ENCODE measurements around the gene SLC35E3.
"Not testable (repeated sequence)": the region's sequence is repeated elsewhere in the genome, so short reads cannot be mapped to it uniquely, and the experiment has no call there.

The SLC35E3 gene

DNA sequence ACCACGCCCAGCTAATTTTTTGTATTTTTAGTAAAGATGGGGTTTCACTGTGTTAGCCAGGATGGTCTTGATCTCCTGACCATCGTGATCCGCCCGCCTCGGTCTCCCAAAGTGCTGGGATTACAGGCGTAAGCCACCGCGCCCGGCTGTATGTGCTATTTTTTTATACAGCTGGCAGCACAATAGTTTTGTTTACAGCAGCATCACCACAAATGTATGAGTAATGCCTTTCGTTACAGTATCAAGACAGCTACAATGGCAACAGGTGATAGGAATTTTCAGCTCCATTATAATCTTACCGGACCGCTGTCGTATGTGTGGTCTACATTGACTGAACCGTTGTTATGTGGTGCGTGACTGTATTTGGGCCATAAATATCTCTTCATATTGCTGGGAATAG is 50.4 kb downstream of the SLC35E3 start:
- no peak for DNase-seq

DNA sequence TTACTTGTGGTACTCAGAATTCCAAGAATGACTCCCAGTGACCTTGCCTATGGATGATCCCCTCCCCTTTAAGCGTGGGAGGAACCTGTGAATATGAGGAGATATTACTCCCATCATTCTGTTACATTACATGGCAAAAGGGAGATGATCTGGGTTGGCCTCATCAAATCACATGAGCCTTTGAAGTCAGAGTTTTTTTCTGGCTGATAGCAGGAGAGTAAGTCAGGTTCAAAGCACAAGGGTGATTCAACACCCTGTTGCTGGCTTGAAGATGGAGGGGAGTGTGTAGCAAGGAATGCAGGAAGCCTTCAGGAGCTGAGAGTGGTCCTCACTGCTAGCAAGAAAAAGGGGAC is 52.9 kb downstream of the SLC35E3 start:
- DNase-seq, result no peak

DNA sequence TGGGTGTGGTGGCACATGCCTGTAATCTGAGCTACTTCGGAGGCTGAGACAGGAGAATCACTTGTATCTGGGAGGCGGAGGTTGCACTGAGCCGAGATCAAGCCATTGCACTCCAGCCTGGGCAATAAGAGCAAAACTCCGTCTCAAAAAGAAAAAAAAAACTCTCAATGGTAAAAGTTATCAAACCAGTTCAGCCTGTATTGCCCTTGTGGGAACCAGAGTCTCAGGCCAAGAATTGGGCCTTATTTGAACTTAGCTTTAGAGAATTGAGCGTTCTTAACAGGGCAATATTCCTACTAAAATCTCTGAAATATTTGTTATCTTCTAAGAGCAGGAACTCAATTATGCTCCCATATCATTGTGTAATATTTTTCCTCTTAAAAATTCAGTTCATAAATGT is 54.3 kb downstream of the SLC35E3 start:
- no peak for DNase-seq

DNA sequence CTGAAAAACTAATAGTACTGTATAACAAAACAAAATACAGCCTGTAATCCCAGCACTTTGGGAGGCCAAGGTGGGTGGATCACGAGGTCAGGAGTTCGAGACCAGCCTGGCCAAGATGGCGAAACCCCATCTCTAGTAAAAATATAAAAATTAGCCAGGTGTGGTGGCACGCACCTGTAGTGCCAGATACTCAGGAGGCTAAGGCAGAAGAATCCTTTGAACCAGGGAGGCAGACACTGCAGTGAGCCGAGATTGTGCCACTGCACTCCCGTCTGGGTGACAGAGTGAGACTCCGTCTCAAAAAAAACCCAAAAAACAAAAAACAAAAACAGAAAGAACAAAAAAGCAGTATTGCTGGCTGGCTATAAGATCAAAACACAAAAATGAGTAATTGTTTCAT is 55.1 kb downstream of the SLC35E3 start:
- not testable (repeated sequence) for DNase-seq

DNA sequence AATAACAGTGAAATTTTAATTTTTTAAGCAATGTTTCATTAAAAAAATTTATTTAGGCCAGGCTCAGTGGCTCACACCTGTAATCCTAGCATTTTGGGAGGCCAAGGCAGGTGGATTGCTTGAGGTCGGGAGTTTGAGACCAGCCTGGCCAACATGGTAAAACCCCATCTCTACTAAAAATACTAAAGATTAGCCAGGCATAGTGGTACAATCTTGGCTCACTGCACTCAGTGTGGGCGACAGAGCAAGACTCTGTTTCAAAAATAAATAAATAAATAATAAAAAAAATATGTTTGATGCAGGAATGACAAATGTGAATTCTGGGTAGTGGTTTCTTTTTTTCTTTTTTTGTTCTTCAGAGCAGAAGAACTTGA is 56.4 kb downstream of the SLC35E3 start:
- not testable (repeated sequence) for DNase-seq

DNA sequence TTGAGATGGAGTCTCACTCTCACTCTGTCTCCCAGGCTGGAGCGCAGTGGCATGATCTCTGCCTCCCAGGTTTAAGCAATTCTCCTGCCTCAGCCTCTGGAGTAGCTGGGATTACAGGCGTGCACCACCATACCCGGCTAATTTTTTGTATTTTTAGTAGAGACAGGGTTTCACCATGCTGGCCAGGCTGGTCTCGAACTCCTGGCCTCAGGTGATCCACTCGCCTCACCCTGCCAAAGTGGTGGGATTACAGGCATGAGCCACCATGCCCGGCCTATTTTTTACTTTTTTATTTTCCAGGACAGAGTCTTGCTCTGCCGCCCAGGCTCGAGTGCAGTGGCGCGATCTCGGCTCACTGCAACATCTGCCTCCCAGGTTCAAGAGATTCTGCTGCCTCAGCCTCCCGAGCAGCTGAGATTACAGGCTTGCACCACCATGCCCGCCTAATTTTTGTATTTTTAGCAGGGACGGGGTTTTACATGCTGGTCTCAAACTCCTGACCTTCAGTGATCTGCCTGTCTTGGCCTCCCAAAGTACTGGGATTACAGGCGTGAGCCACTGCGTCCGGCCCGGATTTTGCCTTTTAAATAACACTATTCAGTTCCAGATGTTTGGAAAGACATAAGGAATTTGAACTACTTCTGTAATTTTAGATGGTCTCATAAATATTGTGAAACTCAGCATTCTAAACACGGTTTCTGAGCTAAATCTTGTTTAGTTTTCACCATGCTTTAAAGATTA is 57.1 kb downstream of the SLC35E3 start:
- DNase-seq, result not testable (repeated sequence)

DNA sequence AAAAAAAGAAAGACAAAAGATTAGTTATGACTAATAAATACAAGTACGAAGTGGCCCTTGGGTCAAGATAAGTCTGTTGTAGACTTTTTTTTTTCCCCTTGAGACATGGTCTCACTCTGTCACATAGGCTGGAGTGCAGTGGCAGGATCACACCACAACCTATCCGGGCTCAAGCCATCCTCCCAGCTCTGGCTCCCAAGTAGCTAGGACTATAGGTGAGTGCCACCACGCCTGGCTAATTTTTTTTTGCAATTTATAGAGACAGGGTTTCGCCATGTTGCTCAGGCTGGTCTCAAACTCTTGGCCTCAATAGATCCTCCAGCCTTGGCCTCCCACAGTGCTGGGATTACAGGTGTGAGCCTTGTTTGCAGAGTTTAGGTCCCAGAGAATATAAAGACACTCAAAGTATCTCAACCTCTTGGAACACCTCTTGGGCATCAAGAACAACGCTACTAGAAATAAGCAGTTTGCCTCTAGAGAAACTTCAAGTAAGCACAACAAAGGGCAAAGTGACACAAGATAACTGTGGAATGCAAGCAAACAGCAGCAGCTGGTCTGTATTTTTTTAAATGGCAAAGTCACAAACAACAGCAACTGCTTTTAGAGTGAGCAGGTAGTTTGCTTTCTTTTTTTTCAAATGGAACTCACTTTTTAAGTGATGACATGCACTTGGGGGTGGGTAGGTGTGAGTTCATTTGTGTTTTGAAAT is 58.1 kb downstream of the SLC35E3 start:
- no peak for DNase-seq

DNA sequence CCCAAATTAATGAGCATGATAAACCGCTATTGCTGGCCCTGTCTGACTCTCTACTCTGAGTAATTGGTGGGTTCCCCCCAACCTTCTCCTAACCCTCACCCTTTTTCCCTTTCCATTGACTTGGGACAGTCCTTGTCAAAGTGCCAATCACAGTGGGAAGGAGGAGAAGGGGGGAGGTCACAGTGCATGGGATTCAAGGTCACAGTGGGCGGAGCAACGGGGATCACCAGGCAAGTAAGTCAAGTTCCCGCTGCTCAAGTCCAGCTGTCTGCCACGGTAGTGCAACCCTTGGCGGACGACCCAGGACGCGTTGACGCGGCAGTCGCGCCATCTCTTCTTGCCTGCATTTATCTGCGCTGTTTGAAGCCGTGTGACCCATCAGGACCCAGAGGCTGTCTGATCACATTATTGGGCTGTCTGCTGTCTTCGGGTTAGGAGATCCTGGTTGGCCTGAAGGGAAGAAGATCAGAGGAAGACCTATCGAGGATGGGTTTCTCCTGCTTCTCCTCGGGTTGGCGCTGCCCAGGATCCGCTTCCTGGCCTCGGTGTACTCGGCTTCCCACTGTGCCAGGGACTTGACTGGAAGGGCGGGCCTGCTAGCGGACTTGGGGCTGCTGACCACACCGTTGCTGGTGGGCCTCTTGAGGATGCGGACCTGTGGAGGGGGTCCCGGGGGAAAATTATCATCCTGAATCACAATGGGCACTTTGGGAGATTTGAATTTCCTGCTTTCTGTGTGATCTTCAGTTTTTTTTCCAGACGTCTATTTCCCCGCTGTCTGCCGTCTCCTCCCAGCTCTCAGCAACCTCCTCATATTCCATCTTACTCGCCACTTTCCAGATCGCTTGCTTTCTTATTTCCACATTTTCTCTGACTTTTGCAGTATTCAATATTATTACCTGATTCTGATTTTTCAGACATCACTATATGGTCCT is 58.9 kb downstream of the SLC35E3 start:
- no peak for DNase-seq

DNA sequence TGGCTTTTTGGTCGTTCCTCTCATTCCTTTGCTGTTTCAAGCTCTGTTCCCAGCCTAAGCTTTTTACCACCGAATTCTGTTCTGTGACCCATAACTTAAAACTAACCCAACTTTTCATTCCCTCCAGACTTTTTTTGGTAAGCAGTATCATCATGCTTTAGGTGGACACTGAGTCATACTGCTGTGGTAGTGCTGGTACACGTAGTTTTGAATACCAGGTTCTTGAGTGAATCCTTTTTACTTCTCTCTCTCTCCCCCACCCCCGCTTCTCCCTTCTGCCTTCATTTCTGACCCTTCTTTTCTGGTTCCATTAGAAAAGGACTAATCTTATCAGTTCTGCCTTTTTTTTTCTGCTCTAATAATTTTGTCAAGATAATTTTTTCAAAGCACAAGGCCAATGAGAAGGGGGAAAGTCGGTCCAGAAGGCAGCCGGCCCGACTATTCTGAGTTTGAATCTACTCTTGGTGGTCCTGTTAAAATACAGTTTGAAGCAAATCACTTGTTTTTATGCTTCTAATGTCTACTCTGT is 59.7 kb downstream of the SLC35E3 start:
- DNase-seq, result no peak

DNA sequence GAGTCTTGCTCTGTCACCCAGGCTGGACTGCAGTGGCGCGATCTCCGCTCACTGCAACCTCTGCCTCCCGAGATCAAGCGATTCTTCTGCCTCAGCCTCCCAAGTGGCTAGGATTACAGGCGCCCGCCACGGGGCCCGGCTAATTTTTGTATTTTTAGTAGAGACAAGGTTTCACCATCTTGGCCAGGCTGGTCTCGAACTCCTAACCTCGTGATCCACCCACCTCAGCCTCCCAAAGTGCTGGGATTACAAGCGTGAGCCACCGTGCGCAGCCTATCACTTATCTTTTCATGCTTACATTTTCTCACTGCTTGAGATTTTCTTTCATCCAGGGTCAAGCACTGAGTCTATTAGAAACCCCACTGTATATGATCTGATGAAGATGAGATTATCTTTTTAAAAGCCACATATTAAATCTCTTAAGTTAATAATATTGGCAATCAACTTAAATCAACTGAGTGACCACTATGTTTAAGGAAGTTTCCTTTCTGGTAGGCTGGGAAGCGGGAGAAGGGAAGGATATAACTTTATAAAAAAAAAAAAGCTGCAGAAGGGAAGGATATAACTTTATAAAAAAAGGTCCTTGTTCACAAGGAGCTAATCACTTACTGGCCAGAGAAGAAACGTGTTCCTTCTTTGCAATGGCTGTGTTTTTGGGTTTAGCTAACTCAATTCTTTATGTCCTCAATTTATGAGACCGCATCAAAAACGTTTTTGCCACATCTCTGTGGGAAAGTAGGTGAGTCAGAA is 60.7 kb downstream of the SLC35E3 start:
- peak; percentile 9 for DNase-seq

DNA sequence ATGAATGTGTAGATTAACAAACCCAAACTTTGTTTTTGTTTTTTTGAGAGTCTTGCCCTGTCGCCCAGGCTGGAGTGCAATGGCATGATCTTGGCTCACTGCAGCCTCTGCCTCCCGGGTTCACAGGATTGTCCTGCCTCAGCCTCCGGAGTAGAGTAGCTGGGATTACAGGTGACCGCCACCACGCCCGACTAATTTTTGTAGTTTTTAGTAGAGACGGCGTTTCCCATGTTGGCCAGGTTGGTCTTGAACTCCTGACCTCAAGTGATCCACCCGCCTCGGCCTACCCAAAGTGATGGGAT is 61.2 kb downstream of the SLC35E3 start:
- not testable (repeated sequence) for DNase-seq

DNA sequence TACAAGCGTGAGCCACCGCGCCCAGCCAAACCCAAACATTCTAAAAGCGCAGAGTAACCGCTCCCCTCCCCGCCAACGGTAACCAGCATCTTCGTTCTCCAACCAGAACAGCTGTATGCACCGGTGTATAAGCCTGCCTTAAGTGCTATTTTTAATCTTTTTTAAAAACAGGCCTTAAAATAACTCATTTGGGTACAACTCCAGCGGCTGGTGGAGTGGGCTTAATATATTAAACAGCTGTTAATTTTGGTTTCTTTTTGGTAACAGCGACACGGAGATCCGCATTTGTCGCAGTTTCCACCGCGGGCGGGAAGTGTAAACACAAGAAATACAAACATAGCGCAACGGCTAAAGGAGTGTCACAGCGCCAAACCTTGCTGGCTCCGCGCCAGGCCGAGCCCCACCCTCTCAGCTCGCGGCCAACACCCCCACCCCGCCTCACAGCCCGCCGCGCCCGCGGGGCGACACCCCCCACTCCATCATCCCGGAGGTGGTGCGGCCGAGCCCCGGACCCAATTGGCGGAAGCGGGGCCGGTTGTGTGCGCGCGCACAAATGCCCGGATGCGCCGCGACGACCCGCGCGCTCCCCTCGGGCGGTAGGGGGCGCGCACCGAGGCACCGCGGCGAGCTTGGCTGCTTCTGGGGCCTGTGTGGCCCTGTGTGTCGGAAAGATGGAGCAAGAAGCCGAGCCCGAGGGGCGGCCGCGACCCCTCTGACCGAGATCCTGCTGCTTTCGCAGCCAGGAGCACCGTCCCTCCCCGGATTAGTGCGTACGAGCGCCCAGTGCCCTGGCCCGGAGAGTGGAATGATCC is 61.8 kb downstream of the SLC35E3 start, which contains the start of gene MDM2:
Gene MDM2 (plus strand): TSS at position 602 of the 812 bp plus-strand sequence. CDS start 301 bp downstream, outside the sequence.
- DNase-seq, result peak; percentile 99

DNA sequence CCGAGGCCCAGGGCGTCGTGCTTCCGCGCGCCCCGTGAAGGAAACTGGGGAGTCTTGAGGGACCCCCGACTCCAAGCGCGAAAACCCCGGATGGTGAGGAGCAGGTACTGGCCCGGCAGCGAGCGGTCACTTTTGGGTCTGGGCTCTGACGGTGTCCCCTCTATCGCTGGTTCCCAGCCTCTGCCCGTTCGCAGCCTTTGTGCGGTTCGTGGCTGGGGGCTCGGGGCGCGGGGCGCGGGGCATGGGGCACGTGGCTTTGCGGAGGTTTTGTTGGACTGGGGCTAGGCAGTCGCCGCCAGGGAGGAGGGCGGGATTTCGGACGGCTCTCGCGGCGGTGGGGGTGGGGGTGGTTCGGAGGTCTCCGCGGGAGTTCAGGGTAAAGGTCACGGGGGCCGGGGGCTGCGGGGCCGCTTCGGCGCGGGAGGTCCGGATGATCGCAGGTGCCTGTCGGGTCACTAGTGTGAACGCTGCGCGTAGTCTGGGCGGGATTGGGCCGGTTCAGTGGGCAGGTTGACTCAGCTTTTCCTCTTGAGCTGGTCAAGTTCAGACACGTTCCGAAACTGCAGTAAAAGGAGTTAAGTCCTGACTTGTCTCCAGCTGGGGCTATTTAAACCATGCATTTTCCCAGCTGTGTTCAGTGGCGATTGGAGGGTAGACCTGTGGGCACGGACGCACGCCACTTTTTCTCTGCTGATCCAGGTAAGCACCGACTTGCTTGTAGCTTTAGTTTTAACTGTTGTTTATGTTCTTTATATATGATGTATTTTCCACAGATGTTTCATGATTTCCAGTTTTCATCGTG is 62.6 kb downstream of the SLC35E3 start:
- peak; percentile 89 for DNase-seq

DNA sequence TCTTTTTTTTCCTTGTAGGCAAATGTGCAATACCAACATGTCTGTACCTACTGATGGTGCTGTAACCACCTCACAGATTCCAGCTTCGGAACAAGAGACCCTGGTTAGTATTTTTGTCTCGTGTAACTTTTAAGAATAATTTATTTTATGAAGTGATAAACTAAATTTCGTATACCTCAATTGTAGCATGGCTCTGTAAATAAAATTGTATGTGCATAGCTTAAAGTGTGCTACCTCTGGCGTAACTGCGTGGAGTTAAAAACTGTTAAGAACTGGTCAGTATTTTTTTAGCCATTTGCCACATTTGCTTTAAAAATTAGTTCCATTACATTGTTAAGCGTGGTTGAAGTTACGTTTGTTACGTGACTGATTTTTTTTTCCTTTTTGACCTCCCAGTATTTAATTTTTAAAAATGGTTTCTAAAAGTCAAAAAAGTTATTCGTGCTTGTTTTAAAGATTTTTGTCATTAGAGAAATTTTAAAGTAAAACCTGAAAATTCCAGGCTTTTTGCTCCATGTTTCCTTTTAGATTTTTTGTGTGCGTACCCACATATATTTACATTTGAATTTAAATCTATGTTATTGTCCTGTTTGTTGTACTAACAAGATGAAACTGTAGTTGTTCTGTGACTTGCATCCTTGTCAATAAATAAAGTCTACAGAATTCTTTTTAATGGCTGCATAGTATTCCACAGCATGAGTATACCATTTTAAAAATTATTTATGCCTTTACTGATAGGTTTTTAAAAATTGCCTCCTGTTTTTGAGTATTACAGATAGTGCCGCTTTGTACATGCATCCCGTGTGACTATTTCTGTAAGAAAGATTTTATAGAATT is 63.4 kb downstream of the SLC35E3 start:
- DNase-seq, result no peak

DNA sequence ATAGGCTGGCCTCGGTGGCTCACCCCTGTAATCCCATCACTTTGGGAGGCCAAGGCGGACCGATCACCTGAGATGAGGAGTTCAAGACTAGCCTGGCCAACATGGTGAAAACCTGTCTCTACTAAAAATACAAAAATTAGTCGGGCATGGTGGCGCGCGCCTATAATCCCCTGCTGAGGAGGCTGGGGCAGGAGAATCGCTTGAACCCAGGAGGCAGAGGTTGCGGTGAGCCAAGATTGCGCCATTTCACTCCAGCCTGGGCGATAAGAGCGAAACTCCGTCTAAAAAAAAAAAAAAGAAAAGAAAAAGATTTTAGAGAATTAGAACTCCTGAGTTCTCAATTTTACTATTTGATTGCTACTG is 64.0 kb downstream of the SLC35E3 start:
- not testable (repeated sequence) for DNase-seq

DNA sequence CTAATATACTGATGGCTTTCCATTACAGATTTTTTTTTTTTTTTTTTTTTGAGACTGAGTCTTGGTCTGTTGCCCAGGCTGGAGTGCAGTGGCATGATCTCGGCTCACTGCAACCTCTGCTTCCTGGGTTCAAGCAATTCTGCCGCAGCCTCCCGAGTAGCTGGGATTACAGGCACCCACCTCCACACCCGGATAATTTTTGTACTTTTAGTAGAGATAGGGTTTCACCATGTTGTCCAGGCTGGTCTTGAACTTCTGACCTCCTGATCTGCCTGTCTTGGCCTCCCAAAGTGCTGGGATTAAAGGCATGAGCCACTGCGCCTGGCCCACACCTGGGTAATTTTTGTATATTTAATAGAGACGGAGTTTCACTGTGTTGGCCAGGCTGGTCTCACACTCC is 65.6 kb downstream of the SLC35E3 start:
- not testable (repeated sequence) for DNase-seq

DNA sequence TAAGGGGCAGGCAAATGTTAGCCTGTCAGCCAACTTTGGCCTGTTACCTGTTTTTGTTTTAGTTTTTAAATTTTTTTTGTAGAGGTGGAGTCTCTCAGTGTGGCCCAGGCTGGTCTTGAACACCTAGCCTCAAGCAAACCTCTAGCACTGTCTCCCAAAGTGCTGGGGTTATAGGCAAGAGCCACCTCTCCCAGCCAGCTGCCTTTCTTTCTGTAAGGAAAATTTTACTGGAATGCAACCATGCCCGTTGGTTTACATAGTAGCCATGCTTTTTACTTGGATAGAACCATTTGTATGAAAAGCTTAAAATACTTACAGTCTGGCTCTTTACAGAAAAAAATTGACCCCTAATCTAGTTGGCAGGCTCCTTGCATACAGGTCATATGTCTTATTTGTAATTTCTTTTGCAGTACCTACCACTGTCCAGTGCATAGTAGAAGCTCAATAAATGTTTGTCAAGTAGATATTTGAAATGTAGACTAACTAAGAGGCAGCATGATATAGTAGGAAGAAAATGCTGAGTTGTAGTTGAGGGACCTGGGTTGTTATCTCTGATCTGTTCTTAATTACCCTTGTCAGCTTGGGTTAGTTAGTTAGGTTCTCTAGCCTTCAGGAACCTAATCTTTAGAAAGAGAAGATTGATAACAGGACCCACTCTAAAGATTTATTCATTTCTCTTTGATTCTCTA is 66.7 kb downstream of the SLC35E3 start:
- no peak for DNase-seq

DNA sequence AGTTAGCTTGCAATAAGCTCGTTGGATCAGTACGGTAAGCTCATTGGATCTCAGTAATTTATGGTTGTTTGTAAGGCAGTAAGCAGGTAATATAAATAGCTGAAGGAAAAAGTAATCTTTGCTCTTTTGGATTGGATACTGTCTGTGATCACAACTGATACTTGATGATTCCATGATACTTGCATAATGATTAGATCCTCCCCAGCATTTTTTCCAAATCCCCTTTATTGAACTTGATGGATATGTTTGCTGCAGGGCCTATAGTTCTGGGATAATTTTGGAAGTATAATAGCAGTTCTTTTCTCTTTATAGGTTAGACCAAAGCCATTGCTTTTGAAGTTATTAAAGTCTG is 67.2 kb downstream of the SLC35E3 start:
- DNase-seq, result no peak

DNA sequence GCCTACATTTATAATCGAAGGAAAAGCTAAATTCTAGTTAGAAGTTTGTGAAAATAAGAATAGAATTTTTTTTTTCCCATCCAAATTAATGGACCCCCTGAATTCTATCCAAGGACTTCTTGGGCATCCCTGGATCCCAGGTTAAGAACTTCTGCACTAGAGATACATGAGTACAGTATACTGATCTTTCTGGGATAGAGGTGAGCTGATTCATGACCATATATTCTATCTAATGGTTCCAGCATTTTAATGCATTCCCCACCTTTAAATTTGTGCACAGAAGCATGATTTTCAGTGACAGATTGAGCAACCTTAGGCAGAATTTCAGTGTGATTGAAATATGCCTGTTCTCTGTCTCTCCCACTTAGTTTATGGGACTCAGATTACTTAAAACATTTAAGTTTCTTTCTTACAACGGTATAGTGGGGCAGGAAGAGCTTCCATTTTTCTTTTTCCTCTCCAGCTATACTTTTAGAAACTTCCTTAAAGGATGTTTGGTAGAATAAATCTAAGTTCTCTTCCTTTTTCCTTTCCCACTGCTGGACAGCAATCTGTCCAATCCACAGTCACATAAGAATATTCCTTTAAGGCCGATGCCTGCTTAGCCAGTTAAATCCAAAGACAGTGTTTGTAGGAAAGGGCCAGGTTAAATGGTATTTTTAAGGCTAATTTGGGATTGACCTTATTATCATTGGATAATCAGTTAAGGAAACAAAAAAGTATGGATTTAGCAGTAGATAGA is 68.7 kb downstream of the SLC35E3 start:
- no peak for DNase-seq

Measured in activated CD4-positive, alpha-beta T cell treated with anti-CD3 and anti-CD28 coated beads, Interleukin-2, Interleukin-6, amounts not matched to agents 100 ng/mL and 50 ng/mL, durations not matched to agents 16 hours and 8 hours (primary cell).